Skeletal muscle tissue (tissue), 4 donors: ENCODE measurements around the gene ZNF26. TPM values are rescaled to one million over a fixed set of nuclear protein-coding genes. Genes with fewer than 3 reads are reported as not detected.

Experiments used
- H3K27ac ChIP-seq: one replicate; pipeline ENCODE4 v1.7.0; 2013; ENCODE audit warnings: mild to moderate bottlenecking, low read depth, low read length, inconsistent platforms
- H3K27me3 ChIP-seq, 3 donors: one replicate each; pipeline ENCODE4 v1.7.0; 2013; ENCODE audit warnings: low read length in 3 of 3; ENCODE audit not compliant: control insufficient read depth in 3 of 3, insufficient read depth in 3 of 3
- H3K36me3 ChIP-seq, 3 donors: one replicate each; pipeline ENCODE4 v1.7.0; 2013; ENCODE audit warnings: low read length in 3 of 3; ENCODE audit not compliant: control insufficient read depth in 3 of 3, insufficient read depth in 3 of 3
- H3K4me1 ChIP-seq, 3 donors: one replicate each; pipeline ENCODE4 v1.7.0; 2013; ENCODE audit warnings: low read length in 3 of 3, mild to moderate bottlenecking in 3 of 3; ENCODE audit not compliant: control insufficient read depth in 3 of 3, insufficient read depth in 3 of 3
- H3K4me3 ChIP-seq, 3 donors: one replicate each; pipeline ENCODE4 v1.7.0; 2013; ENCODE audit warnings: low read length in 3 of 3
- H3K9ac ChIP-seq, 3 donors: one replicate each; pipeline ENCODE4 v1.7.0; 2013; ENCODE audit warnings: low read length in 3 of 3, mild to moderate bottlenecking in 3 of 3, moderate library complexity in 2 of 3, low read depth in 1 of 3
- H3K9me3 ChIP-seq, 3 donors: one replicate each; pipeline ENCODE4 v1.7.0; 2013; ENCODE audit warnings: low read length in 3 of 3; ENCODE audit not compliant: control insufficient read depth in 3 of 3
- total RNA-seq: library from RNA; depleted of rRNA; stranded (reverse); fragments of >200 nt; gene quantifications from one replicate; pipeline ENCODE4 v1.2.3, GENCODE V29; 2014
- donor health status: Osteomylitis.

The ZNF26 gene
- total RNA-seq, 1 donor from 2014 or later = 8.4 TPM

GRCh38 chr12:132948146-132949066 lies 37.8 kb upstream of the ZNF26 start:
- Histone ChIP-seq H3K4me1 (no peaks in the 10 kb centered on the region), H3K36me3 (peaks cover 56 to 82% (median 58%) of the 10 kb centered on the region in 3 donors)

GRCh38 chr12:132949936-132950837 lies 36.0 kb upstream of the ZNF26 start:
- no peak overlapping the region for H3K9ac ChIP-seq
- H3K27me3 ChIP-seq = no peaks in the 10 kb centered on the region
- peaks cover 7 to 9% (median 8%) of the 10 kb centered on the region in 3 donors for H3K4me1 ChIP-seq
- peaks cover 39 to 64% (median 43%) of the 10 kb centered on the region in 3 donors for H3K36me3 ChIP-seq
- no peak overlapping the region for H3K27ac ChIP-seq
- peaks cover 48 to 50% (median 49%) of the 10 kb centered on the region in 3 donors for H3K9me3 ChIP-seq
- peak overlapping the region in 2 of 3 donors; percentile 27 to 37 for H3K4me3 ChIP-seq

More at GRCh38 chr12:132948146-132949066, 37.8 kb upstream of the ZNF26 start:
- Histone ChIP-seq H3K9me3 (peaks cover 49 to 59% (median 54%) of the 10 kb centered on the region in 3 donors), H3K4me3 (peak overlapping the region in 2 of 3 donors; percentile 31 to 38), H3K27ac (no peak overlapping the region), H3K9ac (no peak overlapping the region), H3K27me3 (no peaks in the 10 kb centered on the region)

GRCh38 chr12:132950844-132951535 lies 35.2 kb upstream of the ZNF26 start:
- Histone ChIP-seq H3K36me3 (peaks cover 31 to 56% (median 36%) of the 10 kb centered on the region in 3 donors), H3K27me3 (no peaks in the 10 kb centered on the region), H3K27ac (no peak overlapping the region), H3K4me1 (peaks cover 11 to 13% (median 12%) of the 10 kb centered on the region in 3 donors), H3K9ac (no peak overlapping the region), H3K4me3 (peak overlapping the region in 1 of 3 donors; percentile 23), H3K9me3 (peaks cover 42 to 48% (median 43%) of the 10 kb centered on the region in 3 donors)

GRCh38 chr12:132951649-132952048 lies 34.5 kb upstream of the ZNF26 start:
- H3K4me3 ChIP-seq = peak overlapping the region in 2 of 3 donors; percentile 8 to 15
- no peak overlapping the region for H3K9ac ChIP-seq
- H3K27ac ChIP-seq = no peak overlapping the region
- H3K4me1 ChIP-seq = peaks cover 11 to 13% (median 12%) of the 10 kb centered on the region in 3 donors
- H3K36me3 ChIP-seq = peaks cover 27 to 50% (median 29%) of the 10 kb centered on the region in 3 donors
- no peaks in the 10 kb centered on the region for H3K27me3 ChIP-seq
- peaks cover 37 to 48% (median 39%) of the 10 kb centered on the region in 3 donors for H3K9me3 ChIP-seq

- H3K36me3 ChIP-seq = peaks cover 24 to 48% (median 27%) of the 10 kb centered on the region in 3 donors
- H3K9me3 ChIP-seq = peaks cover 34 to 48% (median 39%) of the 10 kb centered on the region in 3 donors
- H3K4me3 ChIP-seq = no peak overlapping the region
- H3K27me3 ChIP-seq = no peaks in the 10 kb centered on the region
- peaks cover 11 to 13% (median 12%) of the 10 kb centered on the region in 3 donors for H3K4me1 ChIP-seq
- no peak overlapping the region for H3K9ac ChIP-seq
- no peak overlapping the region for H3K27ac ChIP-seq
Measured at GRCh38 chr12:132952371-132953162, 33.6 kb upstream of the ZNF26 start.

GRCh38 chr12:132953163-132953425 lies 33.1 kb upstream of the ZNF26 start:
- Histone ChIP-seq H3K9me3 (peaks cover 32 to 45% (median 37%) of the 10 kb centered on the region in 3 donors), H3K4me1 (peaks cover 11 to 13% (median 12%) of the 10 kb centered on the region in 3 donors), H3K9ac (no peak overlapping the region), H3K4me3 (no peak overlapping the region), H3K27me3 (no peaks in the 10 kb centered on the region), H3K36me3 (peaks cover 23 to 43% (median 24%) of the 10 kb centered on the region in 3 donors), H3K27ac (no peak overlapping the region)

GRCh38 chr12:132953771-132954170 lies 32.4 kb upstream of the ZNF26 start:
- H3K9ac ChIP-seq = no peak overlapping the region
- H3K27ac ChIP-seq = no peak overlapping the region
- no peaks in the 10 kb centered on the region for H3K27me3 ChIP-seq
- H3K4me1 ChIP-seq = peaks cover 11 to 13% (median 12%) of the 10 kb centered on the region in 3 donors
- H3K9me3 ChIP-seq = peaks cover 25 to 39% (median 33%) of the 10 kb centered on the region in 3 donors
- no peak overlapping the region for H3K4me3 ChIP-seq
- peaks cover 16 to 36% (median 17%) of the 10 kb centered on the region in 3 donors for H3K36me3 ChIP-seq

GRCh38 chr12:132954471-132955048 lies 31.6 kb upstream of the ZNF26 start:
- peak overlapping the region; percentile 84 to 96 (median 91) for H3K4me3 ChIP-seq
- H3K27me3 ChIP-seq = no peaks in the 10 kb centered on the region
- H3K9ac ChIP-seq = peak overlapping the region; percentile 14 to 90 (median 83)
- H3K36me3 ChIP-seq = peaks cover 9 to 28% (median 9%) of the 10 kb centered on the region in 3 donors
- H3K9me3 ChIP-seq = peaks cover 18 to 33% (median 26%) of the 10 kb centered on the region in 3 donors
- peak overlapping the region; percentile 80 for H3K27ac ChIP-seq
- H3K4me1 ChIP-seq = peaks cover 11 to 13% (median 12%) of the 10 kb centered on the region in 3 donors
